SU-DHL-6 (cell line): ENCODE measurements around the gene MALRD1.

Source experiments
- H2AFZ ChIP-seq: fragments of 200-600 bp; sonication (generic); 2 replicates; pipeline ENCODE4 v1.6.1; 2014; ENCODE audit warnings: low read depth, mild to moderate bottlenecking, moderate library complexity, mixed read lengths, antibody characterized with exemption, low read length; ENCODE audit not compliant: severe bottlenecking
- H3F3A ChIP-seq: fragments of 200-600 bp; shearing (Covaris generic); 2 replicates; pipeline ENCODE4 v1.6.0; 2016; ENCODE audit warnings: antibody characterized with exemption, mild to moderate bottlenecking; ENCODE audit not compliant: insufficient read depth
- H3K27ac ChIP-seq: fragments of 200-600 bp; sonication (generic); 2 replicates; pipeline ENCODE4 v1.5.1; 2016; ENCODE audit warnings: low read depth, mild to moderate bottlenecking, low read length, moderate library complexity, mixed read lengths
- H3K27me3 ChIP-seq: fragments of 200-600 bp; sonication (generic), shearing (Covaris generic); 2 replicates; pipeline ENCODE4 v1.6.0; 2014; ENCODE audit warnings: mild to moderate bottlenecking, low read length
- H3K36me3 ChIP-seq: fragments of 200-600 bp; sonication (generic); 2 replicates; pipeline ENCODE4 v1.6.1; 2014; ENCODE audit warnings: mild to moderate bottlenecking, low read length, mixed read lengths
- H3K4me2 ChIP-seq: fragments of 300-600, 200-600 bp; shearing (Covaris generic), sonication (generic); 2 replicates; pipeline ENCODE4 v1.6.0; 2014; ENCODE audit warnings: low read length, low read depth, mild to moderate bottlenecking; ENCODE audit not compliant: poor library complexity, severe bottlenecking
- H3K4me3 ChIP-seq: fragments of 200-600 bp; sonication (generic); 2 replicates; pipeline ENCODE4 v1.5.1; 2014; ENCODE audit warnings: antibody characterized with exemption, low read length, mild to moderate bottlenecking, mixed read lengths; ENCODE audit not compliant: insufficient read depth, poor library complexity, severe bottlenecking
- H3K79me2 ChIP-seq: fragments of 200-600 bp; sonication (generic); 2 replicates; pipeline ENCODE4 v1.6.1; 2014; ENCODE audit warnings: mild to moderate bottlenecking, low read length, moderate library complexity; ENCODE audit not compliant: insufficient read depth
- H3K9ac ChIP-seq: fragments of 200-600 bp; sonication (generic); 2 replicates; pipeline ENCODE4 v1.7.0; 2014; ENCODE audit warnings: mild to moderate bottlenecking, low read length
- H3K9me2 ChIP-seq: fragments of 200-600 bp; sonication (generic); replicated peaks from 2 replicates; pipeline ENCODE4 v1.6.1; 2014; ENCODE audit warnings: low read length; ENCODE audit not compliant: insufficient read depth
- H3K9me3 ChIP-seq: fragments of 200-600 bp; sonication (generic); 2 replicates; pipeline ENCODE4 v1.6.1; 2014; ENCODE audit warnings: low read length, mixed read lengths; ENCODE audit not compliant: insufficient read depth
- H4K20me1 ChIP-seq: fragments of 200-600 bp; sonication (generic); 2 replicates; pipeline ENCODE4 v1.6.1; 2014; ENCODE audit warnings: low read depth, mild to moderate bottlenecking, antibody characterized with exemption, low read length, moderate library complexity, mixed read lengths
- CTCF ChIP-seq: fragments of 200-600 bp; sonication (generic); IDR thresholded peaks from one replicate; pipeline ENCODE4 v1.5.1; 2017; ENCODE audit warnings: antibody characterized with exemption, mild to moderate bottlenecking, low read length, moderate library complexity; ENCODE audit not compliant: insufficient read depth, poor library complexity, severe bottlenecking
- EZH2phosphoT487 ChIP-seq: fragments of 200-600 bp; sonication (generic), shearing (Covaris generic); conservative IDR thresholded peaks from 2 replicates; pipeline ENCODE4 v1.6.1; 2018; ENCODE audit warnings: mild to moderate bottlenecking, antibody characterized with exemption, low read length, moderate library complexity, mixed read lengths

Gene MALRD1

GRCh38 chr10:19541299-19541698 lies 492.7 kb downstream of the MALRD1 start:
- H3F3A ChIP-seq: no peaks in the 10 kb centered on the region
- no peak overlapping the region for H3K4me2 ChIP-seq
- H3K27ac ChIP-seq: no peak overlapping the region
- no peak overlapping the region for H3K9ac ChIP-seq
- H3K4me3 ChIP-seq: no peak overlapping the region
- no peaks in the 10 kb centered on the region for H3K9me2 ChIP-seq
- TF ChIP-seq EZH2phosphoT487 (no peak), CTCF (no peak)
- H3K9me3 ChIP-seq: no peaks in the 10 kb centered on the region
- H3K36me3 ChIP-seq: no peaks in the 10 kb centered on the region
- H3K27me3 ChIP-seq: no peaks in the 10 kb centered on the region
- no peaks in the 10 kb centered on the region for H4K20me1 ChIP-seq
- H2AFZ ChIP-seq: no peak overlapping the region
- H3K79me2 ChIP-seq: no peaks in the 10 kb centered on the region

GRCh38 chr10:19546224-19546623 lies 497.6 kb downstream of the MALRD1 start:
- no peak overlapping the region for H3K4me3 ChIP-seq
- no peaks in the 10 kb centered on the region for H3K79me2 ChIP-seq
- no peaks in the 10 kb centered on the region for H3K27me3 ChIP-seq
- no peak for TF ChIP-seq EZH2phosphoT487
- no peak for TF ChIP-seq CTCF
- no peak overlapping the region for H2AFZ ChIP-seq
- no peak overlapping the region for H3K27ac ChIP-seq
- H3K9me2 ChIP-seq: no peaks in the 10 kb centered on the region
- H3K9me3 ChIP-seq: no peaks in the 10 kb centered on the region
- H3K9ac ChIP-seq: no peak overlapping the region
- no peaks in the 10 kb centered on the region for H3F3A ChIP-seq
- H4K20me1 ChIP-seq: no peaks in the 10 kb centered on the region
- no peaks in the 10 kb centered on the region for H3K36me3 ChIP-seq
- no peak overlapping the region for H3K4me2 ChIP-seq

- Histone ChIP-seq H3K4me3 (no peak overlapping the region), H3K9me3 (no peaks in the 10 kb centered on the region), H3K9me2 (no peaks in the 10 kb centered on the region), H3K79me2 (no peaks in the 10 kb centered on the region), H4K20me1 (no peaks in the 10 kb centered on the region), H3K27me3 (no peaks in the 10 kb centered on the region), H3F3A (no peaks in the 10 kb centered on the region), H3K27ac (no peak overlapping the region), H3K9ac (no peak overlapping the region), H3K4me2 (no peak overlapping the region), H3K36me3 (no peaks in the 10 kb centered on the region), H2AFZ (no peak overlapping the region)
- TF ChIP-seq EZH2phosphoT487 (no peak), CTCF (no peak)
Observed at GRCh38 chr10:19549503-19549902, 500.9 kb downstream of the MALRD1 start.
